ENCODE data around the gene TEK.

The TEK gene

DNA sequence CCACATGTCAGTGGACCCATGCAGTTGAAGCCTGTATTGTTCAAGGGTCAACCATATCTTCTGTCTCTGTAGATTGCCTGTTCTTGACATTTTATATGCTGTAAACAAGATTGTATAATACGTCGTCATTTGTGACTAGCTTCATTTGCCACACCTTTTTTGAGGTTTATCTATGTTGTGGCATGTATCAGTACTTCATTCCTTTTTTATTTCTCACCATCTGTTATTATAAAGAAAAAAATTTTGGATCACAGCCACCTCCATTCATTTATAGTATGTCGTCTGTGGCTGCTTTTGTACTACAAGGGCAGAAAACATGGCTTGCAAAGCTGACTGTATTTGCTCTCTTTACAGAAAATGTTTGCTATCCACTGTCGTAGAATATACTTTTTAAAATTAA lies 72.4 kb downstream of the TEK start:
- H3K27me3 ChIP-seq (ENCODE audit: insufficient read depth, low read length) = no peaks in the 10 kb centered on the region
- no peak overlapping the region for H3K9ac ChIP-seq (ENCODE audit: low read depth, low read length)
- H3K9me3 ChIP-seq (ENCODE audit: insufficient read depth, low read depth, low read length) = no peaks in the 10 kb centered on the region; the same call in 1 of the 2 replicates
- H3K4me3 ChIP-seq (ENCODE audit: low read length) = no peak overlapping the region
- 100% methylated on average over 3 of the region's 4 CpGs for WGBS
- H3K27ac ChIP-seq (ENCODE audit: low read depth, low read length) = no peak overlapping the region
- no peaks in the 10 kb centered on the region for H3K36me3 ChIP-seq (ENCODE audit: insufficient read depth, low read length)
- H3K4me1 ChIP-seq (ENCODE audit: insufficient read depth, low read length) = no peaks in the 10 kb centered on the region

DNA sequence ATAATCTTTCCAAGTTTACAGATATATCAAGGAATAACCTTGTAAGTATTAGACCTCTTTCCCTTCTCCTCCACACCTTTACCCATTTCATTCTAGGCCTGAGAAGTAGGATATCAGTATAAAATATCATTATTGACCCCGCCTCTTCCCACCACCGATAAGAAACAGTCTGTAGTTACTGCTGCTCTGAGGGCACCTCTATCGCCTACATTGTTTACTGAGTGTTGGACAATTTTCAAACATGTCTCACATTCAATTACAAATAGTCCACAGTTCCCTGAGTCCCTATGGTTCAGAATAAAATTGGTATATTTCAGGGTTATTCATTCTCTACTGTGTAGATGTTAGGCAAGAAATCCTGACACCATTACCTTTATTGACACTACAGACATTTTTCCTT lies 73.4 kb downstream of the TEK start:
- Histone ChIP-seq H3K9me3 (ENCODE audit: insufficient read depth, low read depth, low read length) (no peaks in the 10 kb centered on the region; the same call in 1 of the 2 replicates), H3K4me3 (ENCODE audit: low read length) (no peak overlapping the region), H3K27me3 (ENCODE audit: insufficient read depth, low read length) (no peaks in the 10 kb centered on the region), H3K27ac (ENCODE audit: low read depth, low read length) (no peak overlapping the region), H3K9ac (ENCODE audit: low read depth, low read length) (no peak overlapping the region), H3K4me1 (ENCODE audit: insufficient read depth, low read length) (no peaks in the 10 kb centered on the region), H3K36me3 (ENCODE audit: insufficient read depth, low read length) (no peaks in the 10 kb centered on the region)
- WGBS = 95% methylated on average over 3 of the region's 3 CpGs

DNA sequence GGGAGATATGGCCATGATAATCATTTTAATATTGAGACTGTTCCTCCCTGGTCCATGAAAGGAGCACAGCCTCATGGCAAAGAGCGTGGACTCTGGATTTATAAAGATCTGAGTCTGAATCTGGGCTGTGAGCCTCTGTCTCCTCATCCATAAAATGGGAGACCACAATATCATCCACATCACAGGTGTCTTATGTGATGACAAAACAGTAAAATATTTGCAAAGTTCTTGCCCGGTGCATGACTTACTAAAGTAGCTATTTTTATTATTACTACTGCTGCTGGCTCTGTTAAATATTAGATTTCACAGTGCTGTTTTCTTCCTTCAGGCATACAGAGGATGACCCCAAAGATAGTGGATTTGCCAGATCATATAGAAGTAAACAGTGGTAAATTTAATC lies 74.1 kb downstream of the TEK start:
- Histone ChIP-seq H3K27ac (ENCODE audit: low read depth, low read length) (no peak overlapping the region), H3K36me3 (ENCODE audit: insufficient read depth, low read length) (no peaks in the 10 kb centered on the region), H3K4me3 (ENCODE audit: low read length) (no peak overlapping the region), H3K9ac (ENCODE audit: low read depth, low read length) (no peak overlapping the region), H3K27me3 (ENCODE audit: insufficient read depth, low read length) (no peaks in the 10 kb centered on the region), H3K9me3 (ENCODE audit: insufficient read depth, low read depth, low read length) (no peaks in the 10 kb centered on the region), H3K4me1 (ENCODE audit: insufficient read depth, low read length) (no peaks in the 10 kb centered on the region)
- 92% methylated on average over 2 of the region's 2 CpGs for WGBS

DNA sequence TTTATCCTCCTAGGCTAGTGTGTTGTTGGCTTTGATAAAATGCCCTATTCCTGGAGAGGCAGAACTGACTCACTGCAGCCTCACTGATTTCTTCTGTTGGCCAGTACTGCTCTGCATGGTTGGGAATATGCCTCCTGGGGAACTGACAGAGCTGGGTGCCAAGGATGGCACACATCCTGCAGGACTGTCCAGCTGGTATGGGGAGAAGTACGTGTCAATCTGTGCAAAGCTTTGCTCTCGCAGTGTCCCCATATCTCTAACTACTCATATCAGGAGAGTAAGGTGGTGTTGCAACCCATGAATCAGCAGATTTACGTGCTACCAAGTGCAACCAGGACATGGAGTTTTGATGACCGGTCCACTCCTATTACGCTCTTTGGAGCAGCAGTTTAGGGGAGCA lies 74.7 kb downstream of the TEK start:
- no peak overlapping the region for H3K27ac ChIP-seq (ENCODE audit: low read depth, low read length)
- no peaks in the 10 kb centered on the region for H3K36me3 ChIP-seq (ENCODE audit: insufficient read depth, low read length)
- no peaks in the 10 kb centered on the region for H3K9me3 ChIP-seq (ENCODE audit: insufficient read depth, low read depth, low read length)
- no peak overlapping the region for H3K4me3 ChIP-seq (ENCODE audit: low read length)
- no peaks in the 10 kb centered on the region for H3K4me1 ChIP-seq (ENCODE audit: insufficient read depth, low read length)
- no peak overlapping the region for H3K9ac ChIP-seq (ENCODE audit: low read depth, low read length)
- 94% methylated on average over 5 of the region's 5 CpGs for WGBS
- H3K27me3 ChIP-seq (ENCODE audit: insufficient read depth, low read length) = no peaks in the 10 kb centered on the region

DNA sequence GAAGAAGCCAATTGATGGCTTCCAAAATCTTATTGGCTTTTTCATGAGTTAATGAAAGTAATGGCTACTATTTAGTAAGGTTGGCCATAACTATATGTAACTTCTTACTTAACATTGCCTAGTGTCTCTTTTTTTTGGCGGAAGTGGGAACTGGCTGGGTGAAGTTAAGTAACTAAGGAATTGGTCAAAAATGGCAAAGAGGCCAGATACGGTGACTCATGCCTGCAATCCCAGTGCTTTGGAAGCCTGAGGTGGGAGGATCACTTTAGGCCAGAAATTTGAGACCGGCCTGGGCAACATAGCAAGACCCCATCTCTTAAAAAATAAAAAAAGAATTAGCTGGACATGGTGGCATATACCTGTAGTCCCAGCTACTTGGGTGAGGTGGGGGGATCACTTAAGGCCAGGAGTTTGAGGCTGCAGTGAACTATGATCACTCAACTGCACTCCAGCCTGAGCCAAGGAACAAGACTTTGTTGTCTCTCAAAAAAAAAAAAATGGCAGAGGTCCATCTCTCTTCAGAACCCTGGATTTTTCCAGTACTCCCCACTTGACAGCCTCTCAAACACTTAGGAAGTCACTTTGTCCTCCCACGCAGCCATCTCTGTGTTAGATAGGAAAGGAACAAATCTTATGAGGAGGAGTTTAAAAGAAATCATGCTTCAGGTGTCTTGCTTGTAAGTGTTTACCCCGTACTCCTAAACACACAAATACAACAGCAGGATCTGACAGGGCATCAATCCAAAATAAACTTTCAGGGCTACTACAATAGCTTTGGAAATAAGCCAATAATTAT lies 75.7 kb downstream of the TEK start:
- no peak overlapping the region for H3K27ac ChIP-seq (ENCODE audit: low read depth, low read length)
- H3K27me3 ChIP-seq (ENCODE audit: insufficient read depth, low read length) = no peaks in the 10 kb centered on the region
- WGBS = 90% methylated on average over 4 of the region's 5 CpGs
- no peak overlapping the region for H3K4me3 ChIP-seq (ENCODE audit: low read length)
- no peaks in the 10 kb centered on the region for H3K9me3 ChIP-seq (ENCODE audit: insufficient read depth, low read depth, low read length)
- H3K9ac ChIP-seq (ENCODE audit: low read depth, low read length) = no peak overlapping the region
- H3K36me3 ChIP-seq (ENCODE audit: insufficient read depth, low read length) = no peaks in the 10 kb centered on the region
- H3K4me1 ChIP-seq (ENCODE audit: insufficient read depth, low read length) = no peaks in the 10 kb centered on the region

DNA sequence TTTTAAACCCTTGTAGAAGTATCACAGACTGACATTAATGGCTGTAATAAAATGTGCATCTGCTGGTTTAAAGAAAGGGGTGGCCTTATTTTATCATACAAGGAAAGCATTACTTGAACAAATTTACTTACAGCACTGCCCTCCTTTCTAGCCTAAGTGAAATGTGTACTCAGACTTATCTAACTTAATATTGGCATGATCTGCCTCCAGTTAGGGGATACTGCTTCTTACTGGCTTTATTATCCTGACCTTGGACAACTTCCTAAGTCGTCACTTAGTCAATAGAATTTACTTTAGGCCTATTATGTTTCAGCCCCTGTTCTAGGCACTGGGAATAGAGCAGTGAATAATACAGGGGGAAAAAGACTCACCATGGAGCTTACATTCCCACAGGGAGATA lies 79.4 kb downstream of the TEK start:
- Histone ChIP-seq H3K27ac (ENCODE audit: low read depth, low read length) (no peak overlapping the region), H3K9me3 (ENCODE audit: insufficient read depth, low read depth, low read length) (no peaks in the 10 kb centered on the region), H3K27me3 (ENCODE audit: insufficient read depth, low read length) (no peaks in the 10 kb centered on the region), H3K4me1 (ENCODE audit: insufficient read depth, low read length) (no peaks in the 10 kb centered on the region), H3K4me3 (ENCODE audit: low read length) (no peak overlapping the region), H3K9ac (ENCODE audit: low read depth, low read length) (no peak overlapping the region), H3K36me3 (ENCODE audit: insufficient read depth, low read length) (no peaks in the 10 kb centered on the region)
- 67% methylated on average over 1 of the region's 1 CpG for WGBS

DNA sequence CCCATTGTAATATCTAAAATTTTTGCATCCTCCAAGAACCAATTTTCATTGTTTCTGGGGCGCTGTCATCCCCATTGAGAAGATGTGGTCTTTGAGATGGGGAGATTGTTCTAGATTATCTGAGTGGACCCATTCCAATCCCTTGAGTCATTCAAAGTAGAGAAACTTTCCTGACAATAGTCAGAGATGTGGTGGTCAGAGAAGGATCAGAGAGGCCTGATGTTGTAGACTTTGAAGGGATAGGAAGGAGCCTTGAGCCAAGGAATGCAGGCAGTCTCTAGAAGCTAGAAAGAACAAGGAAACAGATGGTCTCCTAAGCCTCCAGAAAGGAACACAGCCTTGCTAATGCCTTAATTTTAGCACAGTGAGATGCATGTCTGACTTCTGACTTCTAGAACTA lies 80.4 kb downstream of the TEK start:
- Histone ChIP-seq H3K27ac (ENCODE audit: low read depth, low read length) (no peak overlapping the region), H3K9ac (ENCODE audit: low read depth, low read length) (no peak overlapping the region), H3K9me3 (ENCODE audit: insufficient read depth, low read depth, low read length) (no peaks in the 10 kb centered on the region), H3K4me3 (ENCODE audit: low read length) (no peak overlapping the region), H3K27me3 (ENCODE audit: insufficient read depth, low read length) (no peaks in the 10 kb centered on the region), H3K4me1 (ENCODE audit: insufficient read depth, low read length) (no peaks in the 10 kb centered on the region), H3K36me3 (ENCODE audit: insufficient read depth, low read length) (no peaks in the 10 kb centered on the region)
- 85% methylated on average over 1 of the region's 1 CpG for WGBS

DNA sequence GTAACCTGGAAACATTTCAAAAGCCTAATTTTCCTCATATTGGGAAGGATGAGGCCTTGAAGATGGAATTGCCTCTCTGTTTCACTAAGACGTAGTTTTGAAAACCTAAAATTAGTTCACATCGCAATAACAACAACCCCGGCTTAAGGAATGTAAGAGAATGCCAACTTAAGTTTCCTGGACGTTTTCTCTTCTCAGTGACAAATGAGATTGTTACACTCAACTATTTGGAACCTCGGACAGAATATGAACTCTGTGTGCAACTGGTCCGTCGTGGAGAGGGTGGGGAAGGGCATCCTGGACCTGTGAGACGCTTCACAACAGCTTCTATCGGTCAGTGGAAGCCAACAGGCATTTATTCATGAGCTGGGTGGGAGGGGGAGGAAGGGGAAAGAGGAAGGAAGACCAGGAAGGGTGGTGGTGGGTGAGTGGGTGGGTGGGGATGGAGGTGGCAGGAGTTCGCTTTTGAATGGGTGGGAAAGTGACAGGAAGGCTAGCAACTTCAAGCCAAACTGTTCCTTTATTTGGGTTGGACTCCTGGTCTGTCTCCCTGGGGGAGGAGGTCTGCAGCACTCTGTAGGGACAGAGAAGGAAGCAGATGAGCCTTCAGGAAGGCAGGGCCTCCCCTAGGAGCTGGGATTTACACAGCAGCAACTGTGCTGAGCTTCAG lies 83.4 kb downstream of the TEK start:
- 89% methylated on average over 10 of the region's 10 CpGs for WGBS
- H3K4me3 ChIP-seq (ENCODE audit: low read length) = no peak overlapping the region
- no peaks in the 10 kb centered on the region for H3K27me3 ChIP-seq (ENCODE audit: insufficient read depth, low read length)
- H3K27ac ChIP-seq (ENCODE audit: low read depth, low read length) = no peak overlapping the region
- H3K9me3 ChIP-seq (ENCODE audit: insufficient read depth, low read depth, low read length) = no peaks in the 10 kb centered on the region
- no peak overlapping the region for H3K9ac ChIP-seq (ENCODE audit: low read depth, low read length)
- H3K4me1 ChIP-seq (ENCODE audit: insufficient read depth, low read length) = no peaks in the 10 kb centered on the region
- H3K36me3 ChIP-seq (ENCODE audit: insufficient read depth, low read length) = no peaks in the 10 kb centered on the region

DNA sequence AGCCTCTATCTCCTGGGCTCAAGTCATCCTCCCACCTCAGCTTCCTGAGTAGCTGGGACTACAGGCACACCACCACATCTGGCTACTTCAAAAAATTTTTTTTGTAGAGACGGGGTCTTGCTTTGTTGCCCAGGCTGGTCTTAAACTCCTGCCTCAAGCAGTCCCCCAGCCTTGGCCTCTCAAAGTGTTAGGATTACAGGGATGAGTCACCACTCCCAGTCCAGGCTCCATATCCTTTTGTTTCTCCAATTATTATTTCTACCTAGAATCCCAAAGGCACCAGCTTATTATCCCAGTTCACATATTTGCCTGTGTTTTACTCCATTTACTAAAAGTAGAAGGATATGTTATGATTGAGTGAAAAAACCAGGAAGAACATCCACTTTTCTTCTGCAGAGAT lies 84.9 kb downstream of the TEK start:
- H3K4me3 ChIP-seq (ENCODE audit: low read length) = no peak overlapping the region
- H3K36me3 ChIP-seq (ENCODE audit: insufficient read depth, low read length) = no peaks in the 10 kb centered on the region
- H3K4me1 ChIP-seq (ENCODE audit: insufficient read depth, low read length) = no peaks in the 10 kb centered on the region
- H3K9ac ChIP-seq (ENCODE audit: low read depth, low read length) = no peak overlapping the region
- H3K9me3 ChIP-seq (ENCODE audit: insufficient read depth, low read depth, low read length) = no peaks in the 10 kb centered on the region
- WGBS = 100% methylated on average over 1 of the region's 1 CpG
- no peak overlapping the region for H3K27ac ChIP-seq (ENCODE audit: low read depth, low read length)
- H3K27me3 ChIP-seq (ENCODE audit: insufficient read depth, low read length) = no peaks in the 10 kb centered on the region

DNA sequence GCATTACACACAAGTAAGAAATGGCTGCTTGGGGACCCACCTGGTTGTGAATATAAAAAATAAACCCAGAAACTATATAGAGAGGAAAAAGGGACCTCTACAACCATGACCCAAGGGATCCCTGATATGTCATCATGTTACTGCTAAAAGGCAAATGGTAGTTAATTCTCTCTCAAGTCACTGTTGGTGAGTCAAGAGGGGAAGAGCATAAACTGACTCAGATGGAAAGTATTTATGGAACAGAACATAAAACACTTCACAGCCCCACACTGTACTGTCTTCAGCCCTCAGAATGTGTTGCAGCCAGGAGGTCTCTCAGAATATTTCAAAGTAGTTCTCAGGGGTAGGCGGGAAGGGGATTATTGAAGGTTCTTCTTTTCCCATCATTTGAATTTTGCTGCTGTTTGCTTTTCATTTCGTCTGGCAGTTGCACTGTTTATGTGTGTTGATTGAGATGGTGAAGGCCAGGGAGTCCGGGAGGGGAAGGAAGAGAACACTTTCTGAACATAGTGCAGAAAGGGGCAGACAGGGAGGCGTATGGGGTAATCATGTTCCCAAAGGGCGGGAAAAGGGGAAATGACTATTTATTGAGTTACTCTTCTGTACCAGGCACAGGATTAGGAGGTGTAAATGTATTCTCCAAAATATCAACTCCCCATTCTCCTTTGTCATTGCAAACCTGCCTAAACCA lies 85.5 kb downstream of the TEK start:
- no peak overlapping the region for H3K9ac ChIP-seq (ENCODE audit: low read depth, low read length)
- no peak overlapping the region for H3K4me3 ChIP-seq (ENCODE audit: low read length)
- no peak overlapping the region for H3K27ac ChIP-seq (ENCODE audit: low read depth, low read length)
- H3K4me1 ChIP-seq (ENCODE audit: insufficient read depth, low read length) = no peaks in the 10 kb centered on the region
- H3K27me3 ChIP-seq (ENCODE audit: insufficient read depth, low read length) = no peaks in the 10 kb centered on the region
- H3K9me3 ChIP-seq (ENCODE audit: insufficient read depth, low read depth, low read length) = no peaks in the 10 kb centered on the region
- WGBS = 92% methylated on average over 5 of the region's 5 CpGs
- H3K36me3 ChIP-seq (ENCODE audit: insufficient read depth, low read length) = no peaks in the 10 kb centered on the region

DNA sequence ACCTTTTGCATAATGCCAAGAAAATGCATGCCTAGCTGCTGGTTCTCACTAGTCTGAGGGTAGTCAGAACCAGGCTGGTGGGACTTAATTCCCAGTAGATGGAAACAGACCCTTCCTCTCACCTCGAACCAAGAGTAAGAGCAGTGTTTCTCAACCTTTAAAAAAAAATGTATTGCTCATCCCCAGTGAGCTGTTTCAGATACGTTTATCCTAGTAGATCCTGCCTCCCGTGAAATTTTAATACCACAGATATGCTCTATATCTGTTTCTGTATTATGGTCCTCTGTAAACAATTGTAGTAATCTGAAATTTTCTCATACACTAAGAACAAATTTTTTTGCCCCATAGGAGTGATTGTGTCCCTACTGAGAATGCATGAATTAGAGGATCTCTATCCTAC lies 86.2 kb downstream of the TEK start:
- WGBS = 96% methylated on average over 3 of the region's 3 CpGs
- Histone ChIP-seq H3K36me3 (ENCODE audit: insufficient read depth, low read length) (no peaks in the 10 kb centered on the region), H3K9me3 (ENCODE audit: insufficient read depth, low read depth, low read length) (no peaks in the 10 kb centered on the region), H3K4me3 (ENCODE audit: low read length) (no peak overlapping the region), H3K9ac (ENCODE audit: low read depth, low read length) (no peak overlapping the region), H3K27me3 (ENCODE audit: insufficient read depth, low read length) (no peaks in the 10 kb centered on the region), H3K4me1 (ENCODE audit: insufficient read depth, low read length) (no peaks in the 10 kb centered on the region), H3K27ac (ENCODE audit: low read depth, low read length) (no peak overlapping the region)
